OCI-M1 (cell line): ENCODE measurements around the gene GALNT11.
"Not testable (repeated sequence)": the region's sequence is repeated elsewhere in the genome, so short reads cannot be mapped to it uniquely, and the experiment has no call there.

Source experiments
- DNase-seq: peaks from one replicate; lab custom pipeline; 2025; lab: John Stamatoyannopoulos, UW

The GALNT11 gene

GRCh38 chr7:152027491-152028365 lies 2.3 kb downstream of the GALNT11 start:
- not testable (repeated sequence) for DNase-seq

- peak; percentile 19 for DNase-seq
These were observed 4.6 kb downstream of the GALNT11 start for GRCh38 chr7:152030059-152030458.

GRCh38 chr7:152030639-152031038 lies 5.2 kb downstream of the GALNT11 start:
- DNase-seq: not testable (repeated sequence)

DNA sequence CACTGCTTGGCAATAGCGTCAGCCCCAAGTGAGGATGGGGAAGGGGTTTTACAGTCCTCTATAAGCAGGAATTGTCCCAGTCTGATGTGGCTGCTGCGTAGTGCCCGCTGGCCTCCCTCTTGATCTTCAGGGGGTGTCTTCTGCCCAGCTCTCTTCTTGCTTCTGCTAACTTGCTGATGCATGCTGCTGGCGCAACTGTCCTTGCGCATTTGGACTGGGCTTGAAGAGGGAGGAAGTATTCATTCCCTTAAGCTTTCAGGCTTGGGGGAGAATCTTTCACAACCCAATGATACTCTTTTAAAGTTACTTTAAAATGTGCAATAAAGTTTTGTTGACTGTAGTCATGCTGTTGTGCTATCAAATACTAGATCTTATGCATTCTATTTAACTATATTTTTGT lies 10.3 kb downstream of the GALNT11 start:
- no peak for DNase-seq

- DNase-seq: not testable (repeated sequence)
These were observed 12.9 kb downstream of the GALNT11 start for GRCh38 chr7:152038410-152038809.

DNA sequence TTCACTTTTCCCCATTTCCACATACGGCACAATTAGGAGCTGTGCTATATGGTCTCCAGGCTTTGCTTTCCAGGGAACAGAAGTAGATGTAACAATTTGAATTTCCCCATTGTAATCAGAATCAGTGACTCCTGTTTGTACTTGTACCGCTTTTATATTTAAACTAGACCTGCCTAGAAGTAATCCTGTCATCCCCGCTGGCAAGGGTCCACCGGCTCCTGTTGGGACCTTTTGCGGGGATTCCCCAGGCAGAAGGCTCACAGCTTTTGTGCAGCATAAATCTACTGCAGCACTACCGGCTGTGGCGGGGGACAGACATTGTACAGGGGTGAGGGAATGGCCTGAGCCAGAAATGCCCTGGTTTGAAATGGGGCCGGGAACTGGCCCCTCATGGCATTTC lies 17.6 kb downstream of the GALNT11 start:
- DNase-seq: not testable (repeated sequence)

GRCh38 chr7:152044909-152045308 lies 19.4 kb downstream of the GALNT11 start:
- not testable (repeated sequence) for DNase-seq

DNA sequence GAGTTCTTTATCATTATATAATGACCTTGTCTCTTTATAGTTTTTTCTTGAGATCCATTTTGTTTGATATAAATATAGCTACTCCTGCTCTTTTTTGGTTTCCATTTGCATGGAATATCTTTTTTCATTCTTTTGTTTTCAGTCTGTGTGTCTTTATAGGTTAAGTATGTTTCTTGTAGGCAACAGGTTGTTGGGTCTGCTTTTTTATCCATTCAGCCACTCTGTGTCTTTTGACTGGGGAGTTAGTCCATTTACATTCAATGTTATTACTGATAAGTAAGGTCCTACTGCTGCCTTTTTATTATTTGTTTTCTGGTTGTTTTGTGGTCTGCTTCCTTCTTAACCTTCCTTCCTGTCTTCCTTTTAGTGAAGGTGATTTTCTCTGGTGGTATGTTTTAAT lies 21.1 kb downstream of the GALNT11 start:
- no peak for DNase-seq

- no peak for DNase-seq
These were observed 22.6 kb downstream of the GALNT11 start for GRCh38 chr7:152048051-152048450.

- no peak for DNase-seq
These were observed 25.1 kb downstream of the GALNT11 start for GRCh38 chr7:152050547-152050971.

DNA sequence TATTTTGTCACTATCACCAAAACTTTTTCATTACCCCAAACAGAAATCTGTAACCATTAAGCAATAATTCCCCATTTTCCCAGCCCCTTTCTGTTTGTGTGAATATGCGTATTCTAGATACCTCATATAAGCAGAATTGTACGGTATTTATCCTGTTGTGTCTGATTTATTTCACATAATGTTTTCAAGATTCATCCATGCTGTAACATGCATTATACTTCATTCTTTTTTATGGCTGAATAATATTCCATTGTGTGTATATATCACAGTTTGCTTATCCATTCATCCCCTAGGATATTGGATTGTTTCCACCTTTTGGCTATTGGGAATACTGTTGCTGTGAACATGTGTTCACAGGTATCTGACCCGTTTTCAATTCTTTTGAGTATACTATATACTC lies 26.5 kb downstream of the GALNT11 start:
- DNase-seq: no peak

- no peak for DNase-seq
These were observed 27.3 kb downstream of the GALNT11 start for GRCh38 chr7:152052771-152053170.

DNA sequence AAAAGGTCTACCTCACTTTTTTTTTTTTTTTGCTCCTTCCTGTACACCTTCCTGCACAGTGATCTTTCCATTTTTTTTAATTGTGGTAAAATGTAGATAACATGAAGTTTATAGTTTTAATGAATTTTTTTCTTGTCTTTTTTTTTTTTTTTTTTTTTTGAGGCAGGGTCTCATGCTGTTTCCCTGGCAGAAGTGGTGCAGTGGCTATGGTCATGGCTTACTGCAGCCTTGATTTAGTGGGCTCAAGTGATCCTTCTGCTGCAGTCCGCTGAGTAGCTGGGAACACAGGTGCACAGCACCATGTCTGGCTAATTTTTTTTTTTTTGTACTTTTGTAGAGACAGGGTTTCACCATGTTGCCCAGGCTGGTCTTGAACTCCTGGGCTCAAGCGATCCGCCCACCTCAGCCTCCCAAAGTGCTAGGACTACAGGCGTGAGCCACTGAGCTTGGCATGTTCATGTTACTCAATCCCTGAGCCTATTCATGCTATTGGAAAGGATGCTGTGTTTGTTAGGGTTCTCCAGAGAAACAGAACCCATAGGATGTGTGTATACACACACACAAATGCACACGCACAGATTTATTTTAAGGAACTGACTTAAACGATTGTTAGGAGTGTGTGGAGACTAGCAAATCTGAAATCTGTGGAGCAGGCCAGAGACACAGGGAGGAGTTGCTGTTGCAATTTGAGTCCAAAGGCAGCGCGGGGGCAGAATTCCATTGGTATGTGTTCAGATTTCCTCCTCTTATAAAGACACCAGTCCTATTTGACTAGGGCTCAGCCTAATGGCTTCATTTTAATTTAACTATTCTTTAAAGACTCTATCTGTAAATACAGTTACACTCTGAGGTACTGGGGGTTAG lies 29.1 kb downstream of the GALNT11 start:
- no peak for DNase-seq

DNA sequence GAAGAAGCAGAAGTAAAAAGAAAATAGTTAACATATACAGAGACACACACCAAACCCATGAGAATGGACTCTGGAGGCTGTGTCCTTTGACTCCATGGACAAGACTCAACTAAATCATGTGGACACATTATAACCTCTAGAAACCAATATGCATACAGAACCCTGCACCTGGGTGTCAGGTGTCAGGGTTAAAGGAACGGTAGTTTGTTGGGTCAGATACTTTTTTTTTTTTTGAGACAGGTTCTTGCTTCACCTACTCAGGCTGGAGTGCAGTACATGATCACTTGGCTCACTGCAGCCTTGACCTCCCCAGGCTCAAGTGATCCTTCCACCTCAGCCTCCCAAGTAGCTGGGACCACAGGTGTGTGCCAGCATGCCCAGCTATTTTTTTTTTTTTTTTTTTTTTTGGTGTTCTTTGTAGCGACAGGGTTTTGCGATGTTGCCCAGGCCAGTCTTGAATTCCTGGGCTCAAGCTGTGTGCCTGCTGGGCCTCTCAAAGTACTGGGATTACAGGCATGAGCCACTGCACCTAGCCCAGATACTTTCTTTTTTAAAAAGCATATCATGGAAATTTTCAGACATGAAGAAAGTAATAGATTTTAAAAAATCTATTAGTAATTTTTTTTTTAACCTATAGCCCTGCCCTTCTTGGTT lies 31.3 kb downstream of the GALNT11 start:
- DNase-seq: no peak

GRCh38 chr7:152059311-152059710 lies 33.8 kb downstream of the GALNT11 start:
- no peak for DNase-seq

- DNase-seq: not testable (repeated sequence)
These were observed 35.6 kb downstream of the GALNT11 start for GRCh38 chr7:152061086-152061485.

- not testable (repeated sequence) for DNase-seq
These were observed 37.7 kb downstream of the GALNT11 start for GRCh38 chr7:152063192-152063591.

DNA sequence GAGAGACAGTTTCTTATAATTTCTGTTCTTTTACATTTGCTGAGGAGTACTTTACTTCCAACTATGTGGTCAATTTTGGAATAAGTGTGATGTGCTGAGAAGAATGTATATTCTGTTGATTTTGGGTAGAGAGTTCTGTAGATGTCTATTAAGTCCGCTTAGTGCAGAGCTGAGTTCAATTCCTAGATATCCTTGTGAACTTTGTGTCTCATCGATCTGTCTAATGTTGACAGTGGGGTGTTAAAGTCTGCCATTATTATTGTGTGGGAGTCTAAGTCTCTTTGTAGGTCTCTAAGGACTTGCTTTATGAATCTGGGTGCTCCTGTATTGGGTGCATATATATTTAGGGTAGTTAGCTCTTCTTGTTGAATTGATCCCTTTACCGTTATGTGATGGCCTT lies 38.3 kb downstream of the GALNT11 start:
- not testable (repeated sequence) for DNase-seq

DNA sequence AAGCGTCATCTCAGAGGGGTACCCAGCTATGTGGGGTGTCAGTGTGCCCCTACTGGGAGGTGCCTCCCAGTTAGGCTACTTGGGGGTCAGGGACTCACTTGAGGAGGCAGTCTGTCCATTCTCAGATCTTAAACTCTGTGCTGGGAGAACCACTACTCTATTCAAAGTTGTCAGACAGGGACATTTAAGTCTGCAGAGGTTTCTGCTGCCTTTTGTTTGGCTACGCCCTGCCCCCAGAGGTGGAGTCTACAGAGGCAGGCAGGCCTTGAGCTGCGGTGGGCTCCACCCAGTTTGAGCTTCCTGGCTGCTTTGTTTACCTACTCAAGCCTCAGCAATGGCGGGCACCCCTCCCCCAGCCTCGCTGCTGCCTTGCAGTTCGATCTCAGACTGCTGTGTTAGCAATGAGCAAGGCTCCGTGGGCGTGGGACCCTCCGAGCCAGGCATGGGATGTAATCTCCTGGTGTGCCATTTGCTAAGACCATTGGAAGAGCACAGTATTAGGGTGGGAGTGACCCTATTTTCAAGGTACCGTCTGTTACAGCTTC lies 40.4 kb downstream of the GALNT11 start:
- DNase-seq: not testable (repeated sequence)

DNA sequence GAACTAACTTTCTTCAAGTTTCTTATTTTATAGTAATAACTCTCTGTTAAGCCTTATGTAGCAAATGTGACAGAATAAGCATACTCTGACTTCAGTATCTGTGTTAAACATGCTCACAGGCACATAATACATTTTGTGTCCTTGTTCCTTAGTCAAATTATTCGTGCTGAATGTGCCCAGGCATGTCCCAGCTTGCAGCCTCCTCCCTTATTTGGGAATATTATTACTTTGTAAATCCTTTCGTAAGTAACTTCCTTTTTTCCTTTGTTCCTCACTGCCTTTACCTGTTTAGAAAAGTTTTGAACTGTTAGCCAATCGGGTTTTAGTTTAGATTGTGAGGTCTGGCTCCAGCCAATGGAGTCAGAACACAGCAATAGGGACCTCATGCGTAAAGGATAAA lies 46.9 kb downstream of the GALNT11 start:
- no peak for DNase-seq

- DNase-seq: no peak
These were observed 47.9 kb downstream of the GALNT11 start for GRCh38 chr7:152073352-152073751.

DNA sequence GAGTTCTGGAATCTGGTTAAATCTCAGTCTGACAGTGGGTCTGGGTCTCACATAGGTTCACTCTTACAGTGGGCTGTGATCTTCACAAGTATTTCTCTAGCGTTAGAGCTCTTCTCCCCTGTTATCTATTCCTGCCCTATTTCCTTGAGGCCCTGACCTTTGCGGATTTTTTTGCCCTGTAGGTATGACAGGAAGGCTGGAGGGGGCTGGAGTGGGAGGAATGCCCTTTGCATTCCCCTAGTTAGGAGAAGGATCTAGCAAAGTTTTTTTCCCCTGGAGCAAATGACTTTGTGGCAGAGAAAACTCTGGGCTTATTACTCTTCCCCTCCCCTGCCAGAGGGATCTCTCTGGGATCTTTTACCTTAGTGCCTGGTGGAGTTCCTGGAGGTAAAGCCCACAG lies 49.2 kb downstream of the GALNT11 start:
- DNase-seq: no peak
